ENCODE results near the gene LAG3. TPM values are rescaled to one million over a fixed set of nuclear protein-coding genes. Genes with fewer than 3 reads are reported as not detected.

LAG3 gene
- total RNA-seq, 4 donors from 2014 or later: 0.68 to 1.4 TPM; not detected in 2

GRCh38 chr12:6750506-6750905 is 21.8 kb upstream of the LAG3 start:
- intact Hi-C loops (cut with DNase I; ENCODE audit: low total_unique reads) (loop anchor here (2.0 kb wide), 1 partner anchor 150 kb away; no protein-coding TSS in a partner anchor), in situ Hi-C loops (cut with MboI; ENCODE audit: low pct_ligation_motif_present in 1 of 4, low pct_unique_long_range_greater_than_20kb in 1 of 4, low sequenced_read_pairs in 3 of 4) (no loop called here)
- H3K27me3 ChIP-seq: no peaks in the 10 kb centered on the region
- DNase-seq: no peak
- peaks cover 12 to 22% (median 15%) of the 10 kb centered on the region in 4 donors for H3K4me1 ChIP-seq
- TF ChIP-seq CTCF (IDR thresholded peaks at IDR 0.05) (no peak), POLR2AphosphoS5 (IDR thresholded peaks at IDR 0.05) (no peak)
- H3K27ac ChIP-seq: no peak overlapping the region
- no peak overlapping the region for H3K4me3 ChIP-seq
- WGBS, 2 donors (ENCODE audit: low coverage in 1 of 2): 83 to 85% methylated on average over 1 to 4 of the region's 4 CpGs
- peaks cover 0 to 43% (median 21%) of the 10 kb centered on the region in 4 donors for H3K36me3 ChIP-seq
- no peaks in the 10 kb centered on the region for H3K9me3 ChIP-seq

- in situ Hi-C loops (cut with MboI; ENCODE audit: low pct_ligation_motif_present in 1 of 4, low pct_unique_long_range_greater_than_20kb in 1 of 4, low sequenced_read_pairs in 3 of 4) (no loop called here), intact Hi-C loops (cut with DNase I; ENCODE audit: low total_unique reads) (loop anchor here (2.0 kb wide), 1 partner anchor 149 kb away; no protein-coding TSS in a partner anchor)
- H3K4me1 ChIP-seq: peaks cover 12 to 22% (median 15%) of the 10 kb centered on the region in 4 donors
- H3K9me3 ChIP-seq: no peaks in the 10 kb centered on the region
- H3K4me3 ChIP-seq: peak overlapping the region in 2 of 4 donors; percentile 86 to 93
- H3K36me3 ChIP-seq: peaks cover 0 to 43% (median 21%) of the 10 kb centered on the region in 4 donors
- 86% methylated on average over 4 of the region's 7 CpGs; no CpG with 5 or more reads in 1 of the 2 donors for WGBS, 2 donors (ENCODE audit: low coverage in 1 of 2)
- TF ChIP-seq CTCF (IDR thresholded peaks at IDR 0.05) (no peak), POLR2A (IDR thresholded peaks at IDR 0.05) (no peak), POLR2AphosphoS5 (IDR thresholded peaks at IDR 0.05) (no peak), EP300 (IDR thresholded peaks at IDR 0.05; ENCODE audit: low read depth) (no peak)
- DNase-seq: no peak
- H3K27ac ChIP-seq: peak overlapping the region; percentile 98 to 99 (median 99)
- H3K27me3 ChIP-seq: no peaks in the 10 kb centered on the region
Observed at GRCh38 chr12:6751767-6752166, 20.6 kb upstream of the LAG3 start.

GRCh38 chr12:6752167-6752920 is 20.0 kb upstream of the LAG3 start:
- intact Hi-C loops (cut with DNase I; ENCODE audit: low total_unique reads): no loop called here
- Histone ChIP-seq H3K36me3 (peaks cover 0 to 38% (median 21%) of the 10 kb centered on the region in 4 donors), H3K4me1 (peaks cover 12 to 22% (median 15%) of the 10 kb centered on the region in 4 donors), H3K27ac (peak overlapping the region; percentile 98 to 99 (median 99)), H3K27me3 (no peaks in the 10 kb centered on the region), H3K4me3 (peak overlapping the region; percentile 78 to 93 (median 84)), H3K9me3 (no peaks in the 10 kb centered on the region)
- WGBS, 2 donors (ENCODE audit: low coverage in 1 of 2): 7% methylated on average over 16 of the region's 24 CpGs; no CpG with 5 or more reads in 1 of the 2 donors
- DNase-seq: peak; percentile 50
- in situ Hi-C loops (cut with MboI; ENCODE audit: low pct_ligation_motif_present in 1 of 4, low pct_unique_long_range_greater_than_20kb in 1 of 4, low sequenced_read_pairs in 3 of 4): no loop called here
- no peak for TF ChIP-seq POLR2A (IDR thresholded peaks at IDR 0.05)
- peak in 3 of 5 experiments; percentile 13 to 19 (median 19) for TF ChIP-seq CTCF (IDR thresholded peaks at IDR 0.05)

- intact Hi-C loops (cut with DNase I; ENCODE audit: low total_unique reads): no loop called here
- peaks cover 12 to 22% (median 15%) of the 10 kb centered on the region in 4 donors for H3K4me1 ChIP-seq
- 0% methylated on average over 39 of the region's 62 CpGs; no CpG with 5 or more reads in 1 of the 2 donors for WGBS, 2 donors (ENCODE audit: low coverage in 1 of 2)
- TF ChIP-seq CTCF (IDR thresholded peaks at IDR 0.05) (peak in 2 of 5 experiments; percentile 98), EP300 (IDR thresholded peaks at IDR 0.05; ENCODE audit: low read depth) (peak; percentile 23), POLR2A (IDR thresholded peaks at IDR 0.05) (peak; percentile 96), POLR2AphosphoS5 (IDR thresholded peaks at IDR 0.05) (peak; percentile 96 to 99 (median 98))
- no peaks in the 10 kb centered on the region for H3K27me3 ChIP-seq
- H3K27ac ChIP-seq: peak within 1 kb of the TSS; percentile 98 to 99 (median 99)
- peak within 1 kb of the TSS; percentile 78 to 93 (median 84) for H3K4me3 ChIP-seq
- H3K9me3 ChIP-seq: no peaks in the 10 kb centered on the region
- peak; percentile 99 for DNase-seq
- in situ Hi-C loops (cut with MboI; ENCODE audit: low pct_ligation_motif_present in 1 of 4, low pct_unique_long_range_greater_than_20kb in 1 of 4, low sequenced_read_pairs in 3 of 4): no loop called here
- peaks cover 0 to 30% (median 17%) of the 10 kb centered on the region in 4 donors for H3K36me3 ChIP-seq
Observed at GRCh38 chr12:6752921-6753771, 19.2 kb upstream of the LAG3 start, which contains the start of gene MLF2. Gene MLF2, minus strand, starts transcription at chr12:6753141. Its CDS starts 807 bp downstream, at chr12:6752334.
